Testis (tissue), 5 donors: Measurements from ENCODE around the gene PEX7. TPM values are rescaled to one million over a fixed set of nuclear protein-coding genes. Genes with fewer than 3 reads are reported as not detected.
A peak's percentile ranks its signal among the peaks of the same experiment; 100 is the strongest.

Source experiments
- DNase-seq: peaks from one replicate; pipeline ENCODE4 v3.0.0-alpha.2; 2019
- H3K27ac ChIP-seq, 2 donors: fragments of 200-600 bp; sonication (generic); one replicate each; pipeline ENCODE4 v1.5.1; 2019
- H3K27me3 ChIP-seq: fragments of 200-600 bp; sonication (generic); one replicate; pipeline ENCODE4 v1.5.1; 2019
- H3K36me3 ChIP-seq: fragments of 200-600 bp; sonication (generic); one replicate; pipeline ENCODE4 v1.5.1; 2017; ENCODE audit warnings: low read depth; ENCODE audit errors: missing control alignments
- H3K4me1 ChIP-seq: fragments of 200-600 bp; sonication (generic); one replicate; pipeline ENCODE4 v1.5.1; 2019
- H3K4me3 ChIP-seq, 2 donors: fragments of 200-600 bp; sonication (generic); one replicate each; pipeline ENCODE4 v1.5.1; 2017 to 2019
- H3K9me3 ChIP-seq: fragments of 200-600 bp; sonication (generic); one replicate; pipeline ENCODE4 v1.5.1; 2017
- CTCF ChIP-seq, 3 experiments: fragments of 450-650 bp in 2 of 3; fragments of 200-600 bp in 1 of 3; sonication (generic) in 1 of 3; IDR thresholded peaks; one replicate each; pipeline ENCODE4 v1.5.1; 2016 to 2019; ENCODE audit warnings: antibody characterized with exemption in 3 of 3, mild to moderate bottlenecking in 2 of 3, moderate library complexity in 1 of 3
- POLR2A ChIP-seq: fragments of 450-650 bp; IDR thresholded peaks from one replicate; pipeline ENCODE4 v1.6.1; 2017; ENCODE audit warnings: antibody characterized with exemption, mild to moderate bottlenecking, moderate library complexity
- WGBS, 2 donors: methylation state at CpG; one replicate each; pipeline ENCODE4 v1.1.5; 2018; 5-methylcytosine and 5-hydroxymethylcytosine counted together
- intact Hi-C: fragments of 100-400 bp; cut with DNase I; formaldehyde crosslinking; loops from one replicate; pipeline ENCODE4 v1.15.1; 2023; ENCODE audit warnings: low total_unique reads
- long read RNA-seq, 2 donors: transcript quantifications; one replicate each; lab custom pipeline, GENCODE V29; 2026
- polyA plus RNA-seq: library from polyadenylated mRNA; stranded (reverse); fragments of 350-450 nt; fragmentation: Illumina TruSeq; extraction: RNeasy Lipid Tissue Mini Kit (QIAGEN cat#74804); gene quantifications from one replicate; pipeline ENCODE4 v1.2.3, GENCODE V29; 2014; ENCODE audit warnings: low read depth, low replicate concordance; ENCODE audit not compliant: insufficient read depth
- total RNA-seq, 2 donors: library from RNA; depleted of rRNA; stranded (reverse); fragments of >200 nt; gene quantifications; one replicate each; pipeline ENCODE4 v1.2.3, GENCODE V29; 2016

The PEX7 gene, protein sequence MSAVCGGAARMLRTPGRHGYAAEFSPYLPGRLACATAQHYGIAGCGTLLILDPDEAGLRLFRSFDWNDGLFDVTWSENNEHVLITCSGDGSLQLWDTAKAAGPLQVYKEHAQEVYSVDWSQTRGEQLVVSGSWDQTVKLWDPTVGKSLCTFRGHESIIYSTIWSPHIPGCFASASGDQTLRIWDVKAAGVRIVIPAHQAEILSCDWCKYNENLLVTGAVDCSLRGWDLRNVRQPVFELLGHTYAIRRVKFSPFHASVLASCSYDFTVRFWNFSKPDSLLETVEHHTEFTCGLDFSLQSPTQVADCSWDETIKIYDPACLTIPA
- 10 to 100 TPM; 16.6 to 18.5 TPM for total RNA-seq
- 28.6 TPM for polyA plus RNA-seq
- long read RNA-seq, donor 1, transcript PEX7-201 (10 exons, 1,464 nt): major isoform, 5 of 5 reads
- long read RNA-seq, donor 1, partial matches to known transcripts: 0 of 5 reads
- long read RNA-seq, donor 1, other reads (novel, unspliced or antisense): 0 of 5 reads
- long read RNA-seq, donor 2, partial matches to known transcripts: 5 of 9 reads
- long read RNA-seq, donor 2, other reads (novel, unspliced or antisense): 0 of 9 reads

DNA sequence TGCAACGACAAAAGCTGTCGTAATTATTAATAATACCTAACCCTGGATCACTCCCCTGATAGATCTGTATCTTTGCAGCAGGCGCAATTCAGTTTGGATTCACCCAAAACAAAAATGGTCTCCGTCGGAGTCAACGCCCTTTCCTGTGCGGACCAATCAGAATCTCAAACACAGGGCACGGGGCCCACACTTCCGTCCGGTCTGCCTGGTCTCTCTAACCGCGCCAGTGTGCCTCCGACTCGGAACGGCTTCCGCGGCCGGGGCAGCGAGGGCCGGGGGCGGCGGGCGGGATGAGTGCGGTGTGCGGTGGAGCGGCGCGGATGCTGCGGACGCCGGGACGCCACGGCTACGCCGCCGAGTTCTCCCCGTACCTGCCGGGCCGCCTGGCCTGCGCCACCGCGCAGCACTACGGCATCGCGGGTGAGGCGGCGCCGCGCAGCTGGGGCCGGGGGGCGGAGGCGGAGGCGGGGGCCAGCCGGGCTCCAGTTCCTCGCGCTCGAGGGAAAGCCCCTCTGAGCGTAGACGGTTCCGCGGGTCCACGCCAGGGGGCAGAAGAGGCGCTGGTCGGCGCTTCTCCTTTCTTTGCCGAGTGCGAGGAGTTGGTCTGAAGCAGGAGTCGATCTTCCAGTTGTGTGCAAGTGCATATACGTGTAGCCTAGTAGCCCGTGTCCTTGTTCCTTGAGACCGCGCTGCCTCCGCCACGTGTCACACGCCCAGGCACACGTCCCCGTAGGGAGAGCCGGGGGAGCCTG lies at the start of gene PEX7:
Gene PEX7 (plus strand): TSS at position 217 of the 752 bp plus-strand sequence. CDS start 74 bp downstream, at position 291.
- 0% methylated on average over 6 to 69 of the region's 78 CpGs for WGBS, 2 donors

DNA sequence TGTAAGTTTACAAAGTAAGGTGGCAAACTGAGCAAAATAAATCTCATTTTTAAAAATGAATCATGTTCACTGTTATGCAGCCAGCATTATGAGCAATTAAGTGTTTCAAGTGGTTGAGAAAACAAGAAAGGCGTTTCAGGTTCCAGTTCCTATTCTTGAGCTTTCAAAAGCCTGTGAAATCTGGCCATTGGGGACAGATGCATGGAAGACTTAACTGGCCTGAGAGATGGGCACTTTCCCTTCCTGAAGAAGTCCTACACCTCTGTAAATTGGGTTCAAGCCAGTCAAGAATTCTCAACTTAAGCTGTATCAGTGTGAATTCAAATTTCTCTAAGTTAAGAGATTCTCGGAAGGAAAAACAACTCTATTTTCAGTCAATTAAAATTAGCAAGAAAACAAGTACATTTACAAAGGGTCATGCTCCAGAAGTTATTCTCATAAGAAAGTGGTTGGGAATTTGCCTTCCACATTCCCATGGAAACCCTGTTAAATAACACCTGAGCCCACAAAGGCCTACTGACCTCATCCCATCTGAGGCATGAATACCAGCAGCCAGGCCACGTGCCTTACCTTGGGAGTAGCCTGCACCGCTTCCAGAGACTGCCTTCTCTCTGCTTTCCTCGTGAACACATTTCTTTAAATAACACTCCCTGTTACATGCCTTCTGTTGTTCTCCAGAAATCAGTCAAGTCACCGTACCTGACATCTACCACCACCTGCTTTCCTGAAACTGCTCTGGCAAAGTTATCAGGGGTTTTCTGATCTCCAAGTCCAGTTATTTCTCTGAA lies 49.5 kb upstream of the PEX7 start:
- H3K27ac ChIP-seq: no peak overlapping the region
- H3K4me1 ChIP-seq: no peaks in the 10 kb centered on the region

More for the DNA sequence above, at the start of gene PEX7:
- no peaks in the 10 kb centered on the region for H3K36me3 ChIP-seq
- TF ChIP-seq POLR2A (no peak), CTCF (IDR thresholded peaks at IDR 0.05) (peak; percentile 48 to 61 (median 56))
- no peaks in the 10 kb centered on the region for H3K27me3 ChIP-seq
- intact Hi-C loops: no loop called here
- H3K4me1 ChIP-seq: peaks cover 5% of the 10 kb centered on the region
- DNase-seq: peak; percentile 97
- H3K27ac ChIP-seq: peak within 1 kb of the TSS; percentile 78 to 91
- H3K9me3 ChIP-seq: no peaks in the 10 kb centered on the region
- H3K4me3 ChIP-seq: peak within 1 kb of the TSS; percentile 67 to 77

GRCh38 chr6:136773473-136773796 lies 49.0 kb upstream of the PEX7 start:
- no peaks in the 10 kb centered on the region for H3K27me3 ChIP-seq
- 88 to 94% methylated on average over 4 of the region's 4 CpGs for WGBS, 2 donors
- intact Hi-C loops: no loop called here
- H3K9me3 ChIP-seq: no peaks in the 10 kb centered on the region
- TF ChIP-seq CTCF (IDR thresholded peaks at IDR 0.05): no peak
- no peak for TF ChIP-seq POLR2A
- no peak overlapping the region for H3K27ac ChIP-seq
- no peaks in the 10 kb centered on the region for H3K4me1 ChIP-seq
- no peaks in the 10 kb centered on the region for H3K36me3 ChIP-seq
- H3K4me3 ChIP-seq: no peak overlapping the region
- no peak for DNase-seq

More for the DNA sequence above, 49.5 kb upstream of the PEX7 start:
- H3K9me3 ChIP-seq: no peaks in the 10 kb centered on the region
- no peak overlapping the region for H3K4me3 ChIP-seq
- WGBS, 2 donors: 69 to 73% methylated on average over 6 of the region's 6 CpGs
- H3K36me3 ChIP-seq: no peaks in the 10 kb centered on the region
- no peak for DNase-seq
- no peak for TF ChIP-seq POLR2A
- TF ChIP-seq CTCF (IDR thresholded peaks at IDR 0.05): no peak
- no peaks in the 10 kb centered on the region for H3K27me3 ChIP-seq
- intact Hi-C loops: no loop called here

DNA sequence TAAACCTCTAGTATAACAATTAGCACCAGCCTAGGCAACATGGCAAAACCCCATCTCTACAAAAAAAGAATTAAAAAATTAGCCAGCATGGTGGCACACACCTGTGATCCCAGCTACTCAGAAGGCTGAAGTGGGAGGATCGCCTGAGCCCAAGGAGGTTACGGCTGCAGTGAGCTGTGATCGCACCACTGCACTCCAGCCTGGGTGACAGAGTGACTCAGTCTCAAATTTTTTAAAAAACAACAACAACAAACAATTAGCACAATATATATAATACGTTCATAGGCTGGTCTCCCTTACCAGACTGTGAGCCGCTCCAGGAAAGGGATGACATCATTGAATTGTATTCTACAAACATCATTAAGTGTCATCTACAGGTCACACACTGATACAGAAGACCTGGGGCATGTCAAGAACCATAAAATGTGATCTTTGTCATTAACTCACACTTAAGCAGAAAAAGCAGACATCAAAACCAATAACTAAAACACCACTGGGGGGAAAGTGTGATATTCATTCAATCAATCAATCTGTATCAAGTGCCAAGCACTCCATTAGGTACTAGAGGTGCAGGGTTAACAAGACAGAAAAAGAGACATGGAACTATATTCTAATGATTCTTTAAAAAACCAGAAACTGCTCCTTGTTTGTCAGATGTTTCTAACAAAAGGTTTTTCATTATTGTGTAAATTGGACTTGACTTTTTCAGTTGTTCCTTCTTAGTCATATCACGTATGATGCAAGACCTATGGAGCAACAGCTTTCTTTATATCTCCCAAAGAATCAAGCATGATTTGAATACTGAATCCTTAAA lies 48.0 kb upstream of the PEX7 start:
- Histone ChIP-seq H3K27me3 (no peaks in the 10 kb centered on the region), H3K27ac (no peak overlapping the region), H3K4me1 (no peaks in the 10 kb centered on the region), H3K9me3 (no peaks in the 10 kb centered on the region), H3K4me3 (no peak overlapping the region), H3K36me3 (no peaks in the 10 kb centered on the region)
- no peak for DNase-seq
- TF ChIP-seq CTCF (IDR thresholded peaks at IDR 0.05) (no peak), POLR2A (no peak)
- intact Hi-C loops: no loop called here
- WGBS, 2 donors: 75 to 78% methylated on average over 6 of the region's 6 CpGs
